GM19351 (cell line): Measurements from ENCODE around the gene IL4R.

Source experiments
- ATAC-seq: cut with Tn5 transposase; IDR thresholded peaks from one replicate; pipeline ENCODE4 v1.9.1; 2021; ENCODE audit warnings: mild to moderate bottlenecking, moderate library complexity; ENCODE audit not compliant: unreplicated experiment

IL4R gene

DNA sequence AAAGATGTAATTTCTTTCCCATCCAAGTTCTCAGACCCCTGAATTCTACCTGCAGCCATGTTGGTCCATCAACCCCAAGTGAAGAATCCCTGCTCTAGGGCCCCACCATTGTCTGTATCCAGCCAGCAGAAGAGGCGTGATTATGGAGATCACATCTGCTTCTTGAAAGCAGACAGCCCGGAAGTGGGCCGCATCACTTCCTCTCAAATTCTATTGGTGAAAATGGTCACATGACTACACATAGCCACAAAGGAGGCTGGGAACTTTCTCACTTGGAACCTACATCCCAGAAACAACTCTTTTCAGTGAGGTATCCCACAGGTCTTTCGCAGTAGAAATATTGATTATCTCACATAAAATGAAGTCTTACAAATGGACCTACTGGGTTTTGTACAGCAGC is 40.1 kb downstream of the IL4R start:
- no peak for ATAC-seq

DNA sequence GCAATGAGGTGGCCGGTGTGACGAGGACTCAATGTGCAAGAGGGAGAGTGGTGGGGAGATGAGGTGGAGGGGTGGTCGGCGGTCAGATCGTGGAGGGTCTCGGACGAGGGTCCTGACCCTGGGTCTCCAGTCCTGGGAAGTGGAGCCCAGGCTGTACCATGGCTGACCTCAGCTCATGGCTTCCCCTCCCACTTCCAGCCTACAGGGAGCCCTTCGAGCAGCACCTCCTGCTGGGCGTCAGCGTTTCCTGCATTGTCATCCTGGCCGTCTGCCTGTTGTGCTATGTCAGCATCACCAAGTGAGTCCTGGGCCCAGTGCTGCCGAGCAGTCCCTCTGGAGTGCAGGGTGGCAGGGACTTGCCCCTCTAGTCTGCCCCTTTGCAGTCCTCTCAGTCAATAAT is 41.8 kb downstream of the IL4R start:
- no peak for ATAC-seq

DNA sequence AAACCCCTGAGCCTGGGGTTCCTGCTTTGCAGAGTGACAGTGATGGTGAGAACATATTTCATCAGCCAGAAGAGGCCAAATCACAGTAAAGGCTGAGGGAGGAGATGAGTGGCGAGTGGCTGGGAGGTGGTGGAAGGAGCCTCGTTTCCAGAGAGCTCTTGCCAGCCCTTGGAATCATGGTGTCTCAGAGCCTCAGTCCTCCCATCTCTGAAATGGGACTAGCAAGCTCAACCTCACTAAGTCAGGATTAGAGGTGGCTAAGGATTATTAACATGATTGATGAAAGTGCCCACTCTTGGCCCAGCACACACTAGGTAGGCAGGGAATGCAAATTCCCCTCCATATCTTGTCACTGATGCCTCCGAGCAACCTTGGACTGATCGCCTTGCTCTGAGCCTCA is 43.0 kb downstream of the IL4R start:
- no peak for ATAC-seq

DNA sequence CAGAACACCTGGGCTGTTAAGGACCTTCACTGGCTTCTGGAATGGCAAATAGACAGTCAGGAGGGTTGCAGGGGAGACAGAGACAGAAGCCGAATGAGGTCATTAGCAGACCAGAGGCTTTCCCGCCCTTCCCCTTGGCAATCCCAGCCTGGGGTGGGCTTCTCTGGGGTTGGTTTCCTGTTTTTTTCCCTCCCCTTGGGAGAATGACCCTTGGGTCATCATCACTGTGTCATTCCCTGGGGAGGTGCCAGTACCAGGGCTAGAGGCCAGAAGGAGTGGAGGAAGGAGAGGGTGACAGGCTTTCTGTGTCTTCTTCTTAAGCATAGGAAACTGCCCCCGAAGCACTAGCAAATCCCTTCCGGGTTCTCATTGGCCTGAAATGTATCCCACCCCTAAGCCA is 45.3 kb downstream of the IL4R start:
- ATAC-seq = no peak

DNA sequence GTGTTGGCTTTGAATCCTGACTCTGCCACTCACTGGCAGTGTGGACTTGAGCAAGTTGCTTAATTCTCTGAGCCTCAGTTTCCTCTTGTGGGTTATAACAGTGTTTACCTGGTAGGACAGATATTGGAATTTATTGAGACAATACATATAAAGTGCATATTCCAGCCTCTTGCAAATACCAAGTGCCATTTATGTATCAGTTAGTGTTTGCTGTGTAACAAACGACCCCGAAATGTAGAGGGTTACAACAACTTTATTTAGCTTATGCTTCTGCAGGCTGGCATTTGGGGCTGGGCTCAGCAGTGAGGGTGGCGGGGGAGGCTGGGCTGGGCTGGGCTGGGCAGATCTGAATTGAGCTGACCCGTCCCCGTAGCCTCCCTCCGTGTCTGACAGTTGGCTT is 45.8 kb downstream of the IL4R start:
- no peak for ATAC-seq

DNA sequence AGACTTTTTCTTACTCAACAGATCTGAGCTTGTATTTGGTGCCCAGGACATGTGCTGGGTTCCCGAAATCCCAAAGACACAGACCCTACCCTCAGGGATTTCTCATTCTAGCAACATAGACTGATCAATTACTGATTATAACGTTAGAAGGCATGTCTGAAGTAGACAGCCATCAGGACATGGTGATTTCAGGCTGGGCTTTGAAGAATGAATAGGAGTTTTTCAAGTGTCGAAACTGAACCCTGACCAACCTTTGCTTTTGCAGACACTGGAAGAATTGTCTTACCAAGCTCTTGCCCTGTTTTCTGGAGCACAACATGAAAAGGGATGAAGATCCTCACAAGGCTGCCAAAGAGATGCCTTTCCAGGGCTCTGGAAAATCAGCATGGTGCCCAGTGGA is 48.2 kb downstream of the IL4R start:
- ATAC-seq = no peak

DNA sequence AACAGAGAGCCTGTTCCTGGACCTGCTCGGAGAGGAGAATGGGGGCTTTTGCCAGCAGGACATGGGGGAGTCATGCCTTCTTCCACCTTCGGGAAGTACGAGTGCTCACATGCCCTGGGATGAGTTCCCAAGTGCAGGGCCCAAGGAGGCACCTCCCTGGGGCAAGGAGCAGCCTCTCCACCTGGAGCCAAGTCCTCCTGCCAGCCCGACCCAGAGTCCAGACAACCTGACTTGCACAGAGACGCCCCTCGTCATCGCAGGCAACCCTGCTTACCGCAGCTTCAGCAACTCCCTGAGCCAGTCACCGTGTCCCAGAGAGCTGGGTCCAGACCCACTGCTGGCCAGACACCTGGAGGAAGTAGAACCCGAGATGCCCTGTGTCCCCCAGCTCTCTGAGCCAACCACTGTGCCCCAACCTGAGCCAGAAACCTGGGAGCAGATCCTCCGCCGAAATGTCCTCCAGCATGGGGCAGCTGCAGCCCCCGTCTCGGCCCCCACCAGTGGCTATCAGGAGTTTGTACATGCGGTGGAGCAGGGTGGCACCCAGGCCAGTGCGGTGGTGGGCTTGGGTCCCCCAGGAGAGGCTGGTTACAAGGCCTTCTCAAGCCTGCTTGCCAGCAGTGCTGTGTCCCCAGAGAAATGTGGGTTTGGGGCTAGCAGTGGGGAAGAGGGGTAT is 48.9 kb downstream of the IL4R start:
- ATAC-seq = no peak

DNA sequence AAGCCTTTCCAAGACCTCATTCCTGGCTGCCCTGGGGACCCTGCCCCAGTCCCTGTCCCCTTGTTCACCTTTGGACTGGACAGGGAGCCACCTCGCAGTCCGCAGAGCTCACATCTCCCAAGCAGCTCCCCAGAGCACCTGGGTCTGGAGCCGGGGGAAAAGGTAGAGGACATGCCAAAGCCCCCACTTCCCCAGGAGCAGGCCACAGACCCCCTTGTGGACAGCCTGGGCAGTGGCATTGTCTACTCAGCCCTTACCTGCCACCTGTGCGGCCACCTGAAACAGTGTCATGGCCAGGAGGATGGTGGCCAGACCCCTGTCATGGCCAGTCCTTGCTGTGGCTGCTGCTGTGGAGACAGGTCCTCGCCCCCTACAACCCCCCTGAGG is 49.5 kb downstream of the IL4R start:
- ATAC-seq = no peak

DNA sequence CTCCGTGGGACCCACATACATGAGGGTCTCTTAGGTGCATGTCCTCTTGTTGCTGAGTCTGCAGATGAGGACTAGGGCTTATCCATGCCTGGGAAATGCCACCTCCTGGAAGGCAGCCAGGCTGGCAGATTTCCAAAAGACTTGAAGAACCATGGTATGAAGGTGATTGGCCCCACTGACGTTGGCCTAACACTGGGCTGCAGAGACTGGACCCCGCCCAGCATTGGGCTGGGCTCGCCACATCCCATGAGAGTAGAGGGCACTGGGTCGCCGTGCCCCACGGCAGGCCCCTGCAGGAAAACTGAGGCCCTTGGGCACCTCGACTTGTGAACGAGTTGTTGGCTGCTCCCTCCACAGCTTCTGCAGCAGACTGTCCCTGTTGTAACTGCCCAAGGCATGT is 50.0 kb downstream of the IL4R start:
- ATAC-seq = no peak

DNA sequence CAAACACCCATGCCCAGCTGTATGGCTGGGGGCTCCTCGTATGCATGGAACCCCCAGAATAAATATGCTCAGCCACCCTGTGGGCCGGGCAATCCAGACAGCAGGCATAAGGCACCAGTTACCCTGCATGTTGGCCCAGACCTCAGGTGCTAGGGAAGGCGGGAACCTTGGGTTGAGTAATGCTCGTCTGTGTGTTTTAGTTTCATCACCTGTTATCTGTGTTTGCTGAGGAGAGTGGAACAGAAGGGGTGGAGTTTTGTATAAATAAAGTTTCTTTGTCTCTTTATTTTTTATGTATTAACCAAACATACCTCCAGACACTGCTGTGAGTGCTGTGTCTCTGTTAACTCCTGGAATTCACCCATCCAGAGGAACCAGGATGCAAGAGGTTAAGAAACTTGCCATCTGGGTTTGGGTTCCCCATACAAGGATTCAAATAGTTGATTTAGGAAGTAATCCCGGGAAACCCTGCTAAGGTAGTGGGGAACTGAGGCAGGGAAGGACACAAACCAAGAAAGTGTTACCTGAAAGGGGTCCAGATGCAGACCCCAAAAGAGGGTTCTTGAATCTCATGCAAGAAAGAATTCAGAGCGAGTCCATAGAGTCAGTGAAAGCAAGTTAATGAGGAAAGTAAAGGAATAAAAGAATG is 50.8 kb downstream of the IL4R start:
- no peak for ATAC-seq

DNA sequence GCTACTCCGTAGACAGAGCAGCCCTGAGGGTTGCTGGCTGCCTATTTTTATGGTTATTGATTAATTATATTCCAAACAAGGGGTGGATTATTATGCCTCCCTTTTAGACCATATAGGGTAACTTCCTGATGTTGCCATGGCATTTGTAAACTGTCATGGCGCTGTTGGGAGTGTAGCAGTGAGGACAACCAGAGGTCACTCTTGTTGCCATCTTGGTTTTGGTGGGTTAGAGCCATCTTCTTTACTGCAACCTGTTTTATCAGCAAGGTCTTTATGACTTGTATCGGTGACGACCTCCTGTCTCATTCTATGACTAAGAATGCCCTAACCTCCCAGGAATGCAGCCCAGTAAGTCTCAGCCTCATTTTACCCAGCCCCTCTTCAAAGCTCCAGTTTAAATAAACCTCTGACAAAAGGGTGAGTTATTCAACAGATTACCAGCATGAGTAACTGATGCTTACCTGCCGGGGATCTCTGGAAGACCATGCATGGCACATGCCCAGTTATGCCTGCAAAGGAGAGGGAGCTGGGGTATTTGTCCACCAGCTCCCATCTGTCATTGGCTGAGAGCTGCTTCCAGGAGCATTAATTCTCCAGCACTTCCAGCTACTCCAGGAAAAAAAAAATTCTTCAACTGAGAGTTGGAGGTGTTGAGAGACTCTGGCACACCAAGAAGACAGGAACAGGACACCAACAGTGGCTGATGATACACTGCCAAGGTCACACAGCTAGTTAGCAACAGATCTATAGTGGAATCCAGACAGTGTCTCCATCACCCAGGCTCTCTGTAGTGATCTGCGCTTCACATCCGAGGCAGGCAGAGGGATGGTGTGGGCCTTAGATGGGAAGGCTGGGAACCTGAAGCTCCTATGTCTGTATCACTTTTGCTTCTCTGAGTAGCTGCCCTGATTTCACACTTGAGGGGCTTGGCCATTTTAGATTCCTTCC is 51.6 kb downstream of the IL4R start:
- ATAC-seq = no peak

DNA sequence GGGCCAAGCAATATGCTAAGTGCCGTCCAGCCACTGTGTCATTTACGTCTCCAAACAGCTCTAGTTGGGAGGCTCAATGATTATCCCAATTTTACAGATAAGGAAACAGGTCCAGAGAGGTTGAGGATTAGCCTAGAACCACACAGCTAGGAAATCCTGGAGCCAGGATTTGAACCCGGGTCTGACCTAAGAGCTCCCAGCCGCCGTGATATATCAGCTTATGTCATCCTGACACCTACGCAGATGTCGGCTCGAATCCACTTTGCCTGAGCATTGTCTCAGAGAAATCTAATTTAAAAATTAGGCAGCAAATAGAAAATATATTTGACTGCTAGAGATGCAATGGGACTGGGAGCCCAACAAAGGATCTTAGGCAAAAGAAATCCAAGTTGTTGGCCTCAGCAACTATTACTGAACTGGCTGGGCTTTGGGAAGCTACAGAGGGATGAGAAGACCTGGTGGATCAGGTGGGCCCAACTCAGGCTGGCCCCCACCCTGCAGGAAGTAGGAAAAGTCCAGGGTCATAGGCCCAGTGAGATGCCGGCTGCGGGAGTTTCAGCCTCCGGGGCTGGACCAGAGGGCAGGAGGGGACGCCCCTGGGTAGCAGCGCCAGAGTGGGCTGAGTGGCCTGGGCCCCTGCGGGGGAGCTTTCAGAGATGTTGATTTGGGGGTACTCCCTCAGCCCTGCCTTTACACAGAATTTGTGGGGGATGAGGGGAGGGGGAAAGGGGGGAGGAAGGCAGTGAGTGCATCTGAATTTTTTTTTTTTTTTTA is 53.1 kb downstream of the IL4R start:
- no peak for ATAC-seq

DNA sequence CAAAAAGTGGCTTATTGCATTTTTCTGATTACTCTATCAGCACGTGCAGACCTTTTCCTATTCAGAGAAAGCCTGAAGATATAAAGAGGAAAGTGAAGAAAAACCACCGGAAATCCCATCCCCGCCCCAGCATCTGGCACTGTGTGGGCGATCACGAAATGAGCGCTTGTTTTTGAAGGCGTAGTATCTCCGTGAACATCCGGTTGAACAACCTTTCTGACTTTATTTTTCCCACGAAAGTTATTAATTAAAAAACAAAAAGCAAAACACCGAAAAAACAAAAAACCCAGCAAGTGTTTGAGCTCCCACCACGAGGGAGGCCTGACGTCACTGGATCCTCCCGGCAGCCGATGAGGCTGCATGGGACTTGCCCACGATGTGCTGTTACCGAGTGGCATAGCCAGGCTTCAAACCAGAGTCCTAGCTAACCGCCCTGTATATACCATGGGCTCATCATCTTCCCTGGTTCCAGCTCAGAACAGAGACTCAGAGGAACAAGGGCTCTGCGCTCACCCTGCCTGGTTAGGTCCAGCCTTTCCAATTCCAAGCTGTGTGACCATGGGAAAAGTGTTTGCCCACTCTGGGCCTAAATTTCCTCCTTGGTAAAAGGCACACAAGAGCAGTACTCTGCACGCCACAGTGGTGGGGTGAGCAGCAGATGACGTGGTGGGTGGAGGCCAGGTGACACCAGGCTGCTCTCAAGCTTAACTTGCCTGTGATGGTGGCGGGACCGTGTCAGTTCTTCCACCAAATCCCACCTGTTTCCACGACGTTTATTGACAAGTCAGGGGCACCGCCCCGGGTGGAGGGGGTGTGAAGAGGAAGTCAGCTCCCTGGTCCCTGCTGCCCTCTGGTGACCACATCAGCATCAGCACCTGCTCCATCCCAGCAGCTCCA is 53.9 kb downstream of the IL4R start:
- peak; percentile 62 for ATAC-seq

DNA sequence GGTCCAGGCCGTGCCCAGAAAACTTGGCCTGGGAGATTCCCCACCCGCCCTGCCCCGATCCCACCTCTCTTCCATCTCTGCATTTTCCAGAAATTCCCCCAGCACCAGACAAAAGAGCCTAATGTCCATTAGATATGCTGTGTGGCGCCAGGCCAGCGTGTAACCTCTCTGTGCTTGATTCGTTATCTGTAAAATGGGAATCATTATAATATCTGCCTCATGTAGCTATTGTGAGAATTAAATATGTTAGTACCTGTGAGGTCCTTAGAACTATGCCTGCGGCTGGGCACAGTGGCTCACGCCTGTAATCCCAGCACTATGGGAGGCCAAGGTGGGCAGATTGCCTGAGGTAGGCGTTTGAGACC is 54.6 kb downstream of the IL4R start:
- ATAC-seq = no peak

DNA sequence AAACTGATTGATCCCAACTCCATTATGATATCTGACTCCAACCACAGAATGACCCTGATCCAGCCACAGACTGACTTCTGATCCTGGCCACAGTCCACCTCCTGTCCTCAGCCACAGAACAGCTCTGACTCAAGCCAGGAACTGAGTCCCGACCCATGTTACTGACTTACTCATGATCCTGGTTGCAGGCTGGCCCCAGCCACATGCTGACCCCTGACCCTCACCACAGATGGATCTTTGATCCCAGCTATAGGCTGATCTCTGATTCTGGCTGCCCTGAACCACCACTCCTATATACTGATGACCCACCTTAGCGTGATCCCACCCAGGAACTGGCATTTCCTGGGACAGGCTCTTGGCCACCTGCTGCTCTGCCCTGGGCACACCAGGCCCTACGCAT is 56.0 kb downstream of the IL4R start:
- no peak for ATAC-seq

DNA sequence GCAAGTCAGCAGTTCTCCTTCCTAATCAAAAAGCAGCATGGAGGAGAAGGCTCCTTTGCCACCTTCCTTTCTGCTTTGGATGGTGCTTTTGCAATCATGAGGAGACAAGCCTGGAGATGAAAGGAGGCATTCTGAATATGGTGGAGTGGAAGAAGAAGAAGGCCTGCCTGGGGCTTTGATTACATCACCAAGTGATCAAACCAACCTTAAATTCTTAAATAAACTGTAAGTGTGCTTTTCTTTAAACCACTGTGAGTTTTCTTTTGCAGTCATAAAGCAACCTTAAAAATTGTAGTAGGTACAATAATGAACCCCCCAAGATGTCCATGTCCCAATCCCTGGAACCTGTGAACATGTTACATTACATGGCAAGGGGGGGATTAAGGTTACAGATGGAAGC is 56.5 kb downstream of the IL4R start:
- no peak for ATAC-seq

DNA sequence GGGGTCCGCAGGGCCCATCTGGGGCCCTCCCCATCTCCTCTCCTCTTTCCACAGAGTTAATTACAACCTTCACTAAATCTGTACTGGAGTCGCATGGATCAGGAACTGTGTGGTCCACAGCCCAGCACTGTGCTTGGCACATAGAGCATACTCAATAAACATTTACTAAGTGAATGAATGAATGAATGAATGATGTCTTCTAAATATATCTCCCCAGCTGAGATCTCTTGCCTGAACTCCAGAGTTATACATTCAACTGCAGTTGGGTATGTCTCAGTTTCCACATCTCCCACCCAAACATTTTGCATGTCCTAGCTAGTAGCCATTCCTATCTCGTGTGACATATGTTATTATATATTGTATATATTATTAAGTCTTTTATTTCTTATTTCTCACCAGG is 59.5 kb downstream of the IL4R start:
- ATAC-seq = no peak

DNA sequence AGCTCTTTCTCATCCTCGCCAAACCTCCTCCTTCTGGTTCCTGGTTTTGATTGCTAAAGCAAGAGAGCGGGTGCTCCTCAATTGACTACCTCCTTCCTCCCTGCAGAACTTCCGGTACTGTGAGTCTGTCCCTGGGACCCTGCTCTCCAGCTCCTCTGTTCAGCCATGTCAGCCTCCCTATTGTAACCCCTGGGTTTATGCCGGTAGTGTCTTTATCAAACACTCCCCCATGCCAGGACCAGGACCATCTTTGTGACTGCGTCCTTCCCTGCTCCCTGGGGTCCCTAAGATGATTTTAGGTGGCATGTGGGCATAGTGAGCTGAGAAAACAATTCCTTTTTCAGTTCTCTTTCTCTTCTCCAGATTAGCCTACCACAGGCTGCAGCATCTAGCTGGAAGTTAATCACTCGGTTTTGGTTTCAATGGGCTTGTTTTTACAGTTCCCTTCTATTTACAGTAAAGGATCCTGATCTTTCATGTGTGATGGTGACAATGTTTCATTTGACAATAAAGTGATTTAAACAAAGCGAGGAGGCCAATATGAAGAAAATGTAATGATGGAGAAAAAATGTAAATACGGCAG is 60.5 kb downstream of the IL4R start:
- ATAC-seq = peak; percentile 25

DNA sequence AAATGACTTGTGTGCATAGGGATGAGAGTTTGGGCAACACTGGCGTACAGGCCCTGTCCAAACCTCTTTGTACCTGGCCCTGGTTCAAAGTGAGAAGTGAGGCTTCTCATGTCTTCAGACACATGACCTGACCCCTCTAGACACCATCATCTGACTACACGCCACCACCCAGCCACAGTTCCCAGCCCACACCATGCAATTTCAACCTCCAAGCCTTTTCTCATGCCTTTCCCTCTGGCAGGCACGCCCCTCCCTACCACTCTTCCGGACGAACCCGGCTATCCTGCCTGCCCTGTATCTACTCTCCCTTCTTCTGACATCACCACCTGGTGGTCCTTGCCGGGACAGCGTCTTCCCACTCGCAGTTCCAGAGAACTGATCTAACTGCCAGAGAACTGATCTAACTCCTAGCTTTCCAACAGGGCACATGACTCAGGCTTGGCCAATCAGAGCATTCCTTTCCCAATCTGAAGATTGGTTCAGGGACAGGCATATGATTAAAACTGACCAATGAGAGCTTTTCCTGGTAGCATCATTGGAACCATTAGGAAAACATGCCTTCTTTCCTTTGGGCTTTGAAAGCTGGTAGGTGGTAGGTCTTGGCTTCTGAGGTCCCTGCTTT is 61.1 kb downstream of the IL4R start:
- peak; percentile 50 for ATAC-seq
